Uterus (tissue), 2 donors: ENCODE results near the gene MATCAP1.

Experiments
- CTCF ChIP-seq, 4 experiments: fragments of 200-600 bp in 2 of 4; fragments of 450-650 bp in 2 of 4; sonication (generic) in 2 of 4; IDR thresholded peaks; one replicate each; pipeline ENCODE4 v1.5.1; 2016 to 2019; ENCODE audit warnings: antibody characterized with exemption in 4 of 4, mild to moderate bottlenecking in 2 of 4, moderate library complexity in 1 of 4
- POLR2A ChIP-seq, 2 donors: fragments of 450-650 bp; IDR thresholded peaks; one replicate each; pipeline ENCODE4 v1.6.1; 2016; ENCODE audit warnings: antibody characterized with exemption in 2 of 2, mild to moderate bottlenecking in 1 of 2, moderate library complexity in 1 of 2

GRCh38 chr16:67215706-67216105 lies 31.9 kb upstream of the MATCAP1 start:
- TF ChIP-seq CTCF (IDR thresholded peaks at IDR 0.05) (no peak), POLR2A (IDR thresholded peaks at IDR 0.05) (no peak)
